HG02884 (cell line): ENCODE measurements around the gene GPR18.

Experiments used
- ATAC-seq: cut with Tn5 transposase; IDR thresholded peaks from one replicate; pipeline ENCODE4 v1.9.1; 2021; ENCODE audit warnings: mild to moderate bottlenecking, moderate library complexity; ENCODE audit not compliant: unreplicated experiment

The GPR18 gene, protein sequence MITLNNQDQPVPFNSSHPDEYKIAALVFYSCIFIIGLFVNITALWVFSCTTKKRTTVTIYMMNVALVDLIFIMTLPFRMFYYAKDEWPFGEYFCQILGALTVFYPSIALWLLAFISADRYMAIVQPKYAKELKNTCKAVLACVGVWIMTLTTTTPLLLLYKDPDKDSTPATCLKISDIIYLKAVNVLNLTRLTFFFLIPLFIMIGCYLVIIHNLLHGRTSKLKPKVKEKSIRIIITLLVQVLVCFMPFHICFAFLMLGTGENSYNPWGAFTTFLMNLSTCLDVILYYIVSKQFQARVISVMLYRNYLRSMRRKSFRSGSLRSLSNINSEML

DNA sequence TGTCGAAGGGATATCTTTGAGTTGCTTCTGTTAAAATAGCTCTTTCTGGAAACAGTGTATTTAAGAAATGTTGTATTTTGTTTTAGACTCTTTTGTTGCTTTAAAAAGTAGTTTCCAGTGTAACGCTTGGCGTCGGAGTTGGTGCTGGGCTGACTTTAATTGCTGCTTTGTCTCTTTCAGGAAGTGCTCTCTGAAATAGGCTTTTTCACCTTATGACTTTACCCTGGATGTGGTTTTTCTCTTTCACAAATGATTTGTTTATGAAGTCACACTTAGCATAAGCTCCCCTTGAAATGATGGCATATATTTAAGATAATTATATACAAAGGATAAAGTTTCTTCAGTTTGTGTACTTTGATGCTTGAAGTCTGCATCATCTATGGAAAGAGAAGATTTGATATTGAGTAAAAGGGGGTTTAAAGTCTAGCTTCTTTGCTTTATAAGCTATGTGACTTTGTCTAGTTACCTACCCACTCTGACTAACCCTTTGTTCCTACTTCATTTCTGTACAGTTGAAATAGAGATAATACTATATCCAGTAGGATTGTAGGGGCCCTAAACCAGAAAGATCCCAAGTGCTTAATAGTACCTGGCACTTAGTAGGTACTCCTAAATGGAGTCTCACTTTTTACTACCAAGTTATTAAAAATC is at the start of gene GPR18:
TSS of gene GPR18 (minus strand) at position 170 of the 651 bp plus-strand sequence. CDS start 2,507 bp downstream, outside the sequence.
- peak; percentile 80 for ATAC-seq

- ATAC-seq, result peak; percentile 36
Observed at GRCh38 chr13:99307648-99308339, 49.6 kb upstream of the GPR18 start.

- peak; percentile 52 for ATAC-seq
Observed at GRCh38 chr13:99307247-99307646, 49.1 kb upstream of the GPR18 start, which contains the start of gene GPR183. GPR183 (minus strand) TSS chr13:99307399; CDS start chr13:99296145, 11,254 bp downstream.

- ATAC-seq, result no peak
Observed at GRCh38 chr13:99305566-99305965, 47.4 kb upstream of the GPR18 start.

DNA sequence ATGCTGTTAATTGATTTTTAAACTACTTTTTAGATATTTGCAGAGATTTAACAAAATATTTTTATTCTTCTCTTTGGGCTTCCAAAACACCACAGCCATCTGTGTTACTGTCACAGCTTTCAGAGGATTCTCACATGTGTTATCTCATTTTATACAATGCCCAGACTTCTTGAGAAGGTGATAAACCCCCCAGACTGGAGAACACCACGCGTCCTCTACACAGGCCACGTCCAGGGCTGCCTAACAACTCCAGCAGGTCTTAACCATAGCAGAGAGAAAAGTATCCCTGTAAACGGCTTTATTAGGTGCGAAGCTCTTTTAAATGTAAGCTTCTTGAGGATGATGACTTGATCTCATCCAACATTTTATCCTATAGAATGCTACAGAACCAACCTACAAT is 47.0 kb upstream of the GPR18 start:
- no peak for ATAC-seq

DNA sequence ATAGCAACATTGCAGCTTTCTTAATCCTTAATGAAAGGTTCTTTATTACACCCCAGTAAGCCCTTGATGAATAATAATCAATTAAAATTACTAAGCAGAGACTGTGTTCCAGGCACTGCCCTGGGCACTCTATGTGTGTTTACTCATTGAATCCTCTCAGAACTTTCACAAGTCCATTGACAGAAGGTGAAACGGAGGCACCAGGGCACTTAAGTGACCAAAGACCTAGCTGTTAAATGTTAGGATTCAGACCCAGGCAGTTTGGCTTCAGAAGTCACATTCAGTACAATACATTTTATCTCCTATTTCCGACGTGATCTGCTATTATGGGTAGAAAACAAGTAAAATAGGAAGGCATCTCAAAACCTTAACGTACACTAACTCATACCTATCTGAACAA is 46.4 kb upstream of the GPR18 start:
- ATAC-seq, result no peak

DNA sequence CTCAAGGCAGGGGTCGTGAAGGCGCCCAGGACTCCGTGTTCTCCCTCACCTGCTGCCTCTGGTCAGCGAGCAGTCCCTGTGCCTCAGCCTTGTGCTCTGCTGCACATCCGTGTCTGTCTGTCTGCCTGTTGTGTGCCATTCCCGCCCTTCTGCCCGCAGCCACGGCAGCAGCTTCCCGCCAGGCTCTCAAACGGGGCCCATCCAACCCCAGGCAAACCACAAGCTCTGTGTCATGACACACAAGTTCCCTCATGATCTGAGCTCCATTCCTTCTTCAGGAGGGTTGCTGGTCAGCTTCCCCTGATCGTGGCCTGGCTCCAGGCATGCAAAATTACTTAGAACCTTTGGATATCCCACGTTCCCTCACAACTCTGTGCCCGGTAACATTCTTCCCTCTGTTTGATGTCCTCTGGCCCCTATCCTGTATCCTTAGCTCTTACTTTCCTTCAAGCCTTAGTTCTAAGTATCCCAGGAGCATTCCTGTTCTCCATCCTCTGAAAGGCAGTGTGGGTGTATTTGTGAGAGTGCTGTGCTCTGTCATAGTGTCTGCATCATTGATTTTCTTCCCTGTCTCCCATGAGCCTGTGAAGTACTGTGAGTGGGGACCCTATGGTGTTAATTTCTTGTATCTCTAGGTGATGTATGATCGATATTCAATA is 45.8 kb upstream of the GPR18 start:
- no peak for ATAC-seq

GRCh38 chr13:99302637-99303505 is 44.7 kb upstream of the GPR18 start:
- ATAC-seq, result no peak

- no peak for ATAC-seq
Observed at GRCh38 chr13:99301913-99302636, 43.9 kb upstream of the GPR18 start.

- ATAC-seq, result no peak
Observed at GRCh38 chr13:99301056-99301838, 43.1 kb upstream of the GPR18 start.

- ATAC-seq, result no peak
Observed at GRCh38 chr13:99299920-99300341, 41.8 kb upstream of the GPR18 start.

DNA sequence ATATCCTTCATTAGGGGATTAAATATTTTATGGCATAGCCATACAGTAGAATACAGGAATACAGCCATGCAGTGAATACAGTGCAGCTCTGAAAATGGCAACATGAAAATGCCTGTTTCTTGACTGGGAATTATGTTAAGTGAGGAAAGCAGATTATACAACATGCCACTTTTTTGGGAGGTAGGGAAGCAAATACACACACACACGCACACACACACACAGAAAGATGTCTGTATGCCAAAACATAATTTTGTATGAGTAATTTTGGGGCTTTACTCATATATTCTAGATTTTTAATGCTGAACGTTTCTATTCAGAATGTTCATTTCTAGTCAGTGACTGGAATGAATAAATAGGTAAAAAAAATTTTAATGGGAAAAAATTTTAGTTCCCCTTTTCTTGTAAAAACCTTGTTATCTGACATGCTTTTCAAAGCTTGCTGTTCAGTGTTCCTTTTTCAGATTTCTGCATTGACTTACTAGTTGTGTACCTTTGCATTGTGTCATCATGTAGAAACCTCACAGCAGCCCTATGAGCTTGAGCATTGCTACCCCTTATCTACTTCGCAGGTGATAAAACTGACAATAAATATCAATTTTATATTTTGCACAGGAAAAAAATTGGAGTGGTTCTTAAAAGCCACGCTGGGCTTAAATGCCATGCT is 41.2 kb upstream of the GPR18 start:
- no peak for ATAC-seq

GRCh38 chr13:99298056-99298455 is 39.9 kb upstream of the GPR18 start:
- ATAC-seq, result no peak

DNA sequence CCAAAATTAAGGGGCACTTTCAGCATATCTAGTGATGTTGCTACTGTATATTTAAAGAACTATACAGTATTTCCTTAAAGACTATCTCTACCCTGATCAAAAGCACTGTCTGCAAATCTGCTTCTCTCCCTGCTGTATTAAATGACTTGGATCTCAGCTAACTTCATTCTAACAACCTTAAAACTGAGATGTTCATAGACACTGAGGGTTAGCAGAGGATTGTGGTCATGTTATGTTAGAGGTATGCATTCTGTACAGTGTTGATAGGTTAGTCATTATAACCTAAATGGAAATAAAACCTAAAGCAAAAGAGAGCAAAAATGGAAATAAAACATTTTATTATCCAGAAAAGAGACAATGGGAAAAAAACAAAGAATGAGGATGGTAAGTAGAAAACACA is 39.2 kb upstream of the GPR18 start:
- ATAC-seq, result no peak

- ATAC-seq, result peak; percentile 63
Observed at GRCh38 chr13:99296398-99296797, 38.2 kb upstream of the GPR18 start.

DNA sequence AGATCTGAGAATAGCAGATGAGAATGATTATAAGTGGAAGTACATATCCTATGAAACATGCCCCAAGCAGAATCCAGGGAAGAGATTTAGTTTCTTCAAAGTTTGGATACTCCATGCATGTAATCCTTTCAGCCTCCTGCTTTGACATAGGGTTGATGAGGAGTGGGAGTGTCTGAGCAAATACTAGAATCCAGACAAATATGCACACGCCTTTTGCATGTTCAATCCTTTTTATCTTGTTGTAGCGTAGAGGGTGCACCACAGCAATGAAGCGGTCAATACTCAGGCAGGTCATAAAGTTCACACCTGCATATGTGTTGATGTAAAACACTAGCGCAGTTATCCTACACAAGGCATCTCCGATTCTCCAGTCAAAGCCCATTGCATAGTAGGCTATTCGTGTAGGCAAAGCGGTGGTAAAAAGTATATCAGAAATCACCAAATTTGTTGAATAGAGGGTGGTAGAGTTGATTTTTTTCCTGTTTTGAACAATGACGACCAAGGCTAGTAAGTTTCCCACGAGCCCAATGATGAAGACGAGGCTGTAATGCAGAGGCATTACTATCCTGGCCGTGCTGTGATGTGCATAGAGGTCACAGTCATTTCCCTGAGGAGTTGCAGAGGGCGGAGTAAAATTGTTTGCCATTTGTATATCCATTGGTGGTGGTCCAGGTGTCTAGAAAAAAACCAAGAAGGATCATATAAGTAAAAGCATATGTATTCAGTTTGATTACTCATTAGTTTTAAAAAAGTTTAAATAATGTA is 37.5 kb upstream of the GPR18 start:
- no peak for ATAC-seq

- ATAC-seq, result no peak
Observed at GRCh38 chr13:99294958-99295357, 36.8 kb upstream of the GPR18 start.

GRCh38 chr13:99294198-99294597 is 36.0 kb upstream of the GPR18 start:
- no peak for ATAC-seq
